GM23248 (cell line): Measurements from ENCODE around the gene ESPNL.

Experiments used
- EZH2 ChIP-seq: fragments of 200-600 bp; sonication (generic); IDR thresholded peaks from 2 replicates; pipeline ENCODE4 v1.6.1; 2018; ENCODE audit warnings: antibody characterized with exemption, mild to moderate bottlenecking; ENCODE audit not compliant: insufficient read depth, poor library complexity, severe bottlenecking
- EZH2phosphoT487 ChIP-seq: fragments of 200-600 bp; sonication (generic); IDR thresholded peaks from 2 replicates; pipeline ENCODE4 v1.6.1; 2018; ENCODE audit warnings: antibody characterized with exemption, moderate library complexity, mild to moderate bottlenecking, low read depth; ENCODE audit not compliant: insufficient read depth

GRCh38 chr2:238084761-238085160, 15.4 kb upstream of the ESPNL start:
- TF ChIP-seq EZH2 (no peak), EZH2phosphoT487 (no peak)
